ENCODE results near the gene TSPOAP1.

Gene TSPOAP1

GRCh38 chr17:58370716-58371115 is 42.1 kb upstream of the TSPOAP1 start:
- TF ChIP-seq ZNF8 (CRISPR knock-in tag; IDR thresholded peaks at IDR 0.05) (no peak), ZNF70 (CRISPR knock-in tag; IDR thresholded peaks at IDR 0.05) (no peak), RARB (CRISPR knock-in tag; IDR thresholded peaks at IDR 0.05) (no peak), PPARA (CRISPR knock-in tag; IDR thresholded peaks at IDR 0.05; ENCODE audit: borderline replicate concordance) (no peak), ZFP3 (CRISPR knock-in tag; IDR thresholded peaks at IDR 0.05) (no peak), ZNF565 (CRISPR knock-in tag; conservative IDR thresholded peaks at IDR 0.05; ENCODE audit: low read depth) (no peak), ESRRG (CRISPR knock-in tag; IDR thresholded peaks at IDR 0.05) (no peak), ZC3H10 (CRISPR knock-in tag; IDR thresholded peaks at IDR 0.05) (no peak), TOX (CRISPR knock-in tag; IDR thresholded peaks at IDR 0.05; ENCODE audit: borderline replicate concordance) (no peak)
- TF ChIP-seq, protein P1, sequence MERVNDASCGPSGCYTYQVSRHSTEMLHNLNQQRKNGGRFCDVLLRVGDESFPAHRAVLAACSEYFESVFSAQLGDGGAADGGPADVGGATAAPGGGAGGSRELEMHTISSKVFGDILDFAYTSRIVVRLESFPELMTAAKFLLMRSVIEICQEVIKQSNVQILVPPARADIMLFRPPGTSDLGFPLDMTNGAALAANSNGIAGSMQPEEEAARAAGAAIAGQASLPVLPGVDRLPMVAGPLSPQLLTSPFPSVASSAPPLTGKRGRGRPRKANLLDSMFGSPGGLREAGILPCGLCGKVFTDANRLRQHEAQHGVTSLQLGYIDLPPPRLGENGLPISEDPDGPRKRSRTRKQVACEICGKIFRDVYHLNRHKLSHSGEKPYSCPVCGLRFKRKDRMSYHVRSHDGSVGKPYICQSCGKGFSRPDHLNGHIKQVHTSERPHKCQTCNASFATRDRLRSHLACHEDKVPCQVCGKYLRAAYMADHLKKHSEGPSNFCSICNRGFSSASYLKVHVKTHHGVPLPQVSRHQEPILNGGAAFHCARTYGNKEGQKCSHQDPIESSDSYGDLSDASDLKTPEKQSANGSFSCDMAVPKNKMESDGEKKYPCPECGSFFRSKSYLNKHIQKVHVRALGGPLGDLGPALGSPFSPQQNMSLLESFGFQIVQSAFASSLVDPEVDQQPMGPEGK (CRISPR knock-in tag; IDR thresholded peaks at IDR 0.05; ENCODE audit: borderline replicate concordance), result no peak
- no peak for ATAC-seq

GRCh38 chr17:58370309-58370708 is 41.7 kb upstream of the TSPOAP1 start:
- TF ChIP-seq, protein P2, sequence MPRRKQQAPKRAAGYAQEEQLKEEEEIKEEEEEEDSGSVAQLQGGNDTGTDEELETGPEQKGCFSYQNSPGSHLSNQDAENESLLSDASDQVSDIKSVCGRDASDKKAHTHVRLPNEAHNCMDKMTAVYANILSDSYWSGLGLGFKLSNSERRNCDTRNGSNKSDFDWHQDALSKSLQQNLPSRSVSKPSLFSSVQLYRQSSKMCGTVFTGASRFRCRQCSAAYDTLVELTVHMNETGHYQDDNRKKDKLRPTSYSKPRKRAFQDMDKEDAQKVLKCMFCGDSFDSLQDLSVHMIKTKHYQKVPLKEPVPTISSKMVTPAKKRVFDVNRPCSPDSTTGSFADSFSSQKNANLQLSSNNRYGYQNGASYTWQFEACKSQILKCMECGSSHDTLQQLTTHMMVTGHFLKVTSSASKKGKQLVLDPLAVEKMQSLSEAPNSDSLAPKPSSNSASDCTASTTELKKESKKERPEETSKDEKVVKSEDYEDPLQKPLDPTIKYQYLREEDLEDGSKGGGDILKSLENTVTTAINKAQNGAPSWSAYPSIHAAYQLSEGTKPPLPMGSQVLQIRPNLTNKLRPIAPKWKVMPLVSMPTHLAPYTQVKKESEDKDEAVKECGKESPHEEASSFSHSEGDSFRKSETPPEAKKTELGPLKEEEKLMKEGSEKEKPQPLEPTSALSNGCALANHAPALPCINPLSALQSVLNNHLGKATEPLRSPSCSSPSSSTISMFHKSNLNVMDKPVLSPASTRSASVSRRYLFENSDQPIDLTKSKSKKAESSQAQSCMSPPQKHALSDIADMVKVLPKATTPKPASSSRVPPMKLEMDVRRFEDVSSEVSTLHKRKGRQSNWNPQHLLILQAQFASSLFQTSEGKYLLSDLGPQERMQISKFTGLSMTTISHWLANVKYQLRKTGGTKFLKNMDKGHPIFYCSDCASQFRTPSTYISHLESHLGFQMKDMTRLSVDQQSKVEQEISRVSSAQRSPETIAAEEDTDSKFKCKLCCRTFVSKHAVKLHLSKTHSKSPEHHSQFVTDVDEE (CRISPR knock-in tag; IDR thresholded peaks at IDR 0.05), result no peak
- TF ChIP-seq ZNF8 (CRISPR knock-in tag; IDR thresholded peaks at IDR 0.05) (no peak), ISL1 (CRISPR knock-in tag; IDR thresholded peaks at IDR 0.05) (no peak), ARNTL (CRISPR knock-in tag; IDR thresholded peaks at IDR 0.05; ENCODE audit: borderline replicate concordance, low read depth) (no peak), POU6F1 (CRISPR knock-in tag; IDR thresholded peaks at IDR 0.05; ENCODE audit: borderline replicate concordance, low read depth) (no peak), TCF4 (CRISPR knock-in tag; IDR thresholded peaks at IDR 0.05; ENCODE audit: borderline replicate concordance) (no peak), RARB (CRISPR knock-in tag; IDR thresholded peaks at IDR 0.05) (no peak), ZC3H10 (CRISPR knock-in tag; IDR thresholded peaks at IDR 0.05) (no peak), PPARA (CRISPR knock-in tag; IDR thresholded peaks at IDR 0.05; ENCODE audit: borderline replicate concordance) (no peak), BACH2 (CRISPR knock-in tag; IDR thresholded peaks at IDR 0.05; ENCODE audit: borderline replicate concordance) (no peak), OSR1 (CRISPR knock-in tag; IDR thresholded peaks at IDR 0.05) (no peak), ZNF565 (CRISPR knock-in tag; conservative IDR thresholded peaks at IDR 0.05; ENCODE audit: low read depth) (no peak)
- TF ChIP-seq, protein P3, sequence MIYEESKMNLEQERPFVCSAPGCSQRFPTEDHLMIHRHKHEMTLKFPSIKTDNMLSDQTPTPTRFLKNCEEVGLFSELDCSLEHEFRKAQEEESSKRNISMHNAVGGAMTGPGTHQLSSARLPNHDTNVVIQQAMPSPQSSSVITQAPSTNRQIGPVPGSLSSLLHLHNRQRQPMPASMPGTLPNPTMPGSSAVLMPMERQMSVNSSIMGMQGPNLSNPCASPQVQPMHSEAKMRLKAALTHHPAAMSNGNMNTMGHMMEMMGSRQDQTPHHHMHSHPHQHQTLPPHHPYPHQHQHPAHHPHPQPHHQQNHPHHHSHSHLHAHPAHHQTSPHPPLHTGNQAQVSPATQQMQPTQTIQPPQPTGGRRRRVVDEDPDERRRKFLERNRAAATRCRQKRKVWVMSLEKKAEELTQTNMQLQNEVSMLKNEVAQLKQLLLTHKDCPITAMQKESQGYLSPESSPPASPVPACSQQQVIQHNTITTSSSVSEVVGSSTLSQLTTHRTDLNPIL (CRISPR knock-in tag; IDR thresholded peaks at IDR 0.05; ENCODE audit: low read depth), result no peak
- TF ChIP-seq, protein P1 (CRISPR knock-in tag; IDR thresholded peaks at IDR 0.05; ENCODE audit: borderline replicate concordance), result no peak
- TF ChIP-seq, protein P4, sequence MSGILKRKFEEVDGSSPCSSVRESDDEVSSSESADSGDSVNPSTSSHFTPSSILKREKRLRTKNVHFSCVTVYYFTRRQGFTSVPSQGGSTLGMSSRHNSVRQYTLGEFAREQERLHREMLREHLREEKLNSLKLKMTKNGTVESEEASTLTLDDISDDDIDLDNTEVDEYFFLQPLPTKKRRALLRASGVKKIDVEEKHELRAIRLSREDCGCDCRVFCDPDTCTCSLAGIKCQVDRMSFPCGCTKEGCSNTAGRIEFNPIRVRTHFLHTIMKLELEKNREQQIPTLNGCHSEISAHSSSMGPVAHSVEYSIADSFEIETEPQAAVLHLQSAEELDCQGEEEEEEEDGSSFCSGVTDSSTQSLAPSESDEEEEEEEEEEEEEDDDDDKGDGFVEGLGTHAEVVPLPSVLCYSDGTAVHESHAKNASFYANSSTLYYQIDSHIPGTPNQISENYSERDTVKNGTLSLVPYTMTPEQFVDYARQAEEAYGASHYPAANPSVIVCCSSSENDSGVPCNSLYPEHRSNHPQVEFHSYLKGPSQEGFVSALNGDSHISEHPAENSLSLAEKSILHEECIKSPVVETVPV (CRISPR knock-in tag; IDR thresholded peaks at IDR 0.05), result no peak
- no peak for ATAC-seq
